ENCODE data around the gene CLDN4.

Gene CLDN4

GRCh38 chr7:73876973-73877372 is 46.2 kb downstream of the CLDN4 start:
- DNase-seq, result no peak

GRCh38 chr7:73879977-73880681 is 49.3 kb downstream of the CLDN4 start:
- no peak for DNase-seq

DNA sequence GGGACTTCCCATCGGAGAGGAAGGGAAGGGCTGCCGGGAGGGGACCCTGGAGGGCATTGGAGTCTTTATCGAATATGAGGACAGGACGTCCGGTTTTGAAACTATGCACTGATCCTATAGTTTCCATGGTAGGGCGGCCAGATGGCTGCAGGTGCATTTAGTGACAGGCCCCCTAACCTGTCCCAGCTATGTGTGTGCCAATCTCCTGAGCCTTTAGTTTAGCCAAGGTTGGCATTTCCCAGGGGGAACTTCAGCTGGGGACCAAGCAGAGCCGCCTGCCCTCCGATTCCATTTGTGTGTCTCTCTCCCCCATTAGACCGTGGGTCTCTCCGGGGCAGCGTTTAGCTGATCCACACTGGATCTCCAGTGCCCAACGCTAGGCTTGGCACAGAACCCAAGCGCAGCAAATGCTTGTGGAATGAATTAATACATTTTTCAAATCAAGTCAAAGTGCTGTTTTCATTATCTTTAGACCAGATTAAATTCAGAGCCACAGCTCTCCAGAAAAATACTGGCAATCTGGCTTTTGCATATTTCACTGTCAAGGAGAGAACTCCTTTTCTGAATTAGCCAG is 50.0 kb downstream of the CLDN4 start:
- DNase-seq, result no peak

DNA sequence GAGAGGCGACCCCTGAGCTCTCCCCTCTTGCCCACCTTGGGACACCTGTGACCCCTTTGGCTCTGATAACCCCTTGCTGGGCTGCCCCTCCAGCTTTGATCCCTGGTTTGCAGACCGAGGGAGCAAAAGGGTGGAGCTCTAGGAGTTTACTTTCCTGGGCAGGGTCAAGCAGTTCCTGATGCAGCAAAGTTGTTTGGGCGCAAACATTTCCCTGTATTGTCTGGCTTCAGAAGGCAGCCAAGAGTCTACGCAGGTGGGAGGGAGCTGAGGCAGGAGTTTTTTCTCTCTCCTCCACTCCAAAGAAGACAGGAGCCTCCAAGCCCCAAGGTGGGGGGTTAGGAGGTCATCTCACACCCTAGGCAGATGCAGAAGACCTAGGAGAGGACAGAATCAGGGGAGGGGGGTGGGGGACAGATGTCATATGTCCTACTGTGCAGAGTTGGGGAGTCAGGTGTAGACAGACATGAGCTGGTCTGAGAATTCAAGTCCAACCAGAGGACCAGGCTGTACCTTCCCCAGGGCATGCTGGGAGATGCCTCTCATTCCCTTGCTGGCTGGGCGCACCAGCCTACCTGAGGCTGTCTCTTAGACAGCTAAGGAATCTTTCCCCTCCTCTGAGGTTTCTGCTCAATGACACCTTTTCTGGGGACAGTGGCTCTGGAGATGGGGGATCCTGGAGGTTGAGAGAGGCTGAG is 50.7 kb downstream of the CLDN4 start:
- DNase-seq, result no peak

DNA sequence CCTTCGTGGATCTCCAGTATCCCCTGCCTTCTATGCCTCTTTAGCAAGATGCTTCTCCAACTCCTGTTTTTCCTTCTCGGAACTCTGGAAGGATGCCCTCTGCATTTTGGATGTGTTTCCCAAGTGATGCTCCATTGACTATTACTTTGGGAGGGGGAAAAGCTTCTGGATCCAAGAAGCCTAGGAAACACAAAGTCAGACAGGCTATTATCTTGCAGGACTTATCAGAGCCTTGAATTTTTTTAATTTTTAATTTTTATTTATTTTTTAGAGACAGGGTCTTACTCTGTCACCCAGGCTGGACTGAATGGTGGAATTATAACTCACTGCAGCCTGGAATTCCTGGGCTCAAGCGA is 51.2 kb downstream of the CLDN4 start:
- no peak for DNase-seq

Measured in activated CD4-positive, alpha-beta T cell treated with anti-CD3 and anti-CD28 coated beads for 4 hours (primary cell).